Right lobe of liver (tissue), 4 donors: ENCODE results near the gene SERPINB12.

Experiments
- POLR2A ChIP-seq: fragments of 450-650 bp; IDR thresholded peaks from one replicate; pipeline ENCODE4 v1.6.1; 2017; ENCODE audit warnings: antibody characterized with exemption, mild to moderate bottlenecking
- TF ChIP-seq, protein P1 (sequence below), 4 donors: fragments of 200-600 bp in 3 of 4; fragments of 450-650 bp in 1 of 4; IDR thresholded peaks; one replicate each; pipeline versions ENCODE4 v1.5.1 to v1.8.0; 2016 to 2022; ENCODE audit warnings: antibody characterized with exemption in 4 of 4, mild to moderate bottlenecking in 2 of 4
- donor health status: DM: no; HTN: no; CAD: no.
- donor health status: DM: no; HTN: no; CAD: no.
- donor health status: DM: no; HTN: yes; CAD: no.

DNA sequence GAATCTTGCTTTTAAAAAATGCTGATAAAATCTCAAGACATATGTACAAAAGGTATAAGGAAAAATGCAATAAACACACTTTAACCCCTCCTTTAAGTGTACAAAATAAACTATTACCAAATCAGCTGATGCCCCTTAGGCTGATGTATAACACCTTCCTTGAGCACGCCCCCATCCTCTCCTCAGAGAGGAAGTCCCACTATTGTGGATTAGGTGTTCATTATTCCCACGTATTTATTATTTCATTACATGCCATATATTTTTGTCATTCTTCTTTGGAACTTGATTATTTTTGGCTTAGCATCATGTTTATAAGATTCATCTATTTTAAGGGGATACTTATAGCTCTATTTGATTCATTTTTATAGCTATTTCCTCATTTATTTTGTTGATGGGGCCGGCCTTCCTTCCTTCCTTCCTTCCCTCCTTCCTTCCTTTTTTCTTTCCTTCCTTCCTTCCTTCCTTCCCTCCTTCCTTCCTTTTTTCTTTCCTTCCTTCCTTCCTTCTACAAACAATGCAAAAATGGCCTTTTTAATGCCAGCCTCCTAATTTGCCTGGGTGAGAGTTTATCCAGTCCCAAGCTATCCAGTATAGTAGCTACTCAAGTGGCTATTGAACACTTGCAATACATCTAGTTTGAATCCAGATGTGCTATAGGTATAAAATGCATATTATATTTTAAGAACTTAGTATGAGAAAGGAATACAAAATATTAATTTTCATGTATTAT lies 49.0 kb downstream of the SERPINB12 start:
- TF ChIP-seq, protein P1, sequence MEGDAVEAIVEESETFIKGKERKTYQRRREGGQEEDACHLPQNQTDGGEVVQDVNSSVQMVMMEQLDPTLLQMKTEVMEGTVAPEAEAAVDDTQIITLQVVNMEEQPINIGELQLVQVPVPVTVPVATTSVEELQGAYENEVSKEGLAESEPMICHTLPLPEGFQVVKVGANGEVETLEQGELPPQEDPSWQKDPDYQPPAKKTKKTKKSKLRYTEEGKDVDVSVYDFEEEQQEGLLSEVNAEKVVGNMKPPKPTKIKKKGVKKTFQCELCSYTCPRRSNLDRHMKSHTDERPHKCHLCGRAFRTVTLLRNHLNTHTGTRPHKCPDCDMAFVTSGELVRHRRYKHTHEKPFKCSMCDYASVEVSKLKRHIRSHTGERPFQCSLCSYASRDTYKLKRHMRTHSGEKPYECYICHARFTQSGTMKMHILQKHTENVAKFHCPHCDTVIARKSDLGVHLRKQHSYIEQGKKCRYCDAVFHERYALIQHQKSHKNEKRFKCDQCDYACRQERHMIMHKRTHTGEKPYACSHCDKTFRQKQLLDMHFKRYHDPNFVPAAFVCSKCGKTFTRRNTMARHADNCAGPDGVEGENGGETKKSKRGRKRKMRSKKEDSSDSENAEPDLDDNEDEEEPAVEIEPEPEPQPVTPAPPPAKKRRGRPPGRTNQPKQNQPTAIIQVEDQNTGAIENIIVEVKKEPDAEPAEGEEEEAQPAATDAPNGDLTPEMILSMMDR (IDR thresholded peaks at IDR 0.05): no peak
- TF ChIP-seq POLR2A: no peak
